AG09309 (cell line): Measurements from ENCODE around the gene RPL31.

ENCODE experiments used
- DNase-seq: peaks from one replicate; pipeline ENCODE4 v3.0.0-alpha.2; 2010; ENCODE audit warnings: low read depth
- H3K4me3 ChIP-seq: 2 replicates; pipeline ENCODE4 v1.5.1; 2011; ENCODE audit warnings: mild to moderate bottlenecking, low read depth, low read length, moderate library complexity; ENCODE audit not compliant: control insufficient read depth
- TF ChIP-seq, protein P1 (sequence below): IDR thresholded peaks from 2 replicates; pipeline ENCODE4 v1.5.1; 2011; ENCODE audit warnings: mild to moderate bottlenecking, low read depth, low read length, inconsistent platforms; ENCODE audit not compliant: insufficient read depth, control insufficient read depth; ENCODE audit errors: missing control alignments

Gene RPL31

GRCh38 chr2:100964681-100965169 lies 37.4 kb upstream of the RPL31 start:
- H3K4me3 ChIP-seq: no peak overlapping the region
- TF ChIP-seq, protein P1, sequence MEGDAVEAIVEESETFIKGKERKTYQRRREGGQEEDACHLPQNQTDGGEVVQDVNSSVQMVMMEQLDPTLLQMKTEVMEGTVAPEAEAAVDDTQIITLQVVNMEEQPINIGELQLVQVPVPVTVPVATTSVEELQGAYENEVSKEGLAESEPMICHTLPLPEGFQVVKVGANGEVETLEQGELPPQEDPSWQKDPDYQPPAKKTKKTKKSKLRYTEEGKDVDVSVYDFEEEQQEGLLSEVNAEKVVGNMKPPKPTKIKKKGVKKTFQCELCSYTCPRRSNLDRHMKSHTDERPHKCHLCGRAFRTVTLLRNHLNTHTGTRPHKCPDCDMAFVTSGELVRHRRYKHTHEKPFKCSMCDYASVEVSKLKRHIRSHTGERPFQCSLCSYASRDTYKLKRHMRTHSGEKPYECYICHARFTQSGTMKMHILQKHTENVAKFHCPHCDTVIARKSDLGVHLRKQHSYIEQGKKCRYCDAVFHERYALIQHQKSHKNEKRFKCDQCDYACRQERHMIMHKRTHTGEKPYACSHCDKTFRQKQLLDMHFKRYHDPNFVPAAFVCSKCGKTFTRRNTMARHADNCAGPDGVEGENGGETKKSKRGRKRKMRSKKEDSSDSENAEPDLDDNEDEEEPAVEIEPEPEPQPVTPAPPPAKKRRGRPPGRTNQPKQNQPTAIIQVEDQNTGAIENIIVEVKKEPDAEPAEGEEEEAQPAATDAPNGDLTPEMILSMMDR: no peak
- no peak for DNase-seq

DNA sequence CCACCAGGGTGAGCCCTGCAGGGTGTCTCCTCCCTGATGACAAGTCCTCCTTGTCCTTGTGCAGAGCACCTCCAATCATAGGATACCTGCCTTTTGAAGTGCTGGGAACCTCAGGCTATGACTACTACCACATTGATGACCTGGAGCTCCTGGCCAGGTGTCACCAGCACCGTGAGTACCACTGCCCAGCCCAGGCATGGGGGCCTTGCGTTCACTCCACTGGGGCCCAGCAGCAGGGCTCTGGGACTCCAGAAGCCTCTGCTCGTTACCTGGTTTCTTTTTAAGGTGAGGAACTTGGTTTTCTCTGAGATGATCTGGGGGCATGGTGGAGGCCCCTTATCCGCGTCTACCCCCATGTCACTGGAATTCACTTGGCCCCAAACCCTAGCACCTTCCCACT lies 36.5 kb upstream of the RPL31 start:
- no peak overlapping the region for H3K4me3 ChIP-seq
- DNase-seq: no peak
- TF ChIP-seq, protein P1: no peak

DNA sequence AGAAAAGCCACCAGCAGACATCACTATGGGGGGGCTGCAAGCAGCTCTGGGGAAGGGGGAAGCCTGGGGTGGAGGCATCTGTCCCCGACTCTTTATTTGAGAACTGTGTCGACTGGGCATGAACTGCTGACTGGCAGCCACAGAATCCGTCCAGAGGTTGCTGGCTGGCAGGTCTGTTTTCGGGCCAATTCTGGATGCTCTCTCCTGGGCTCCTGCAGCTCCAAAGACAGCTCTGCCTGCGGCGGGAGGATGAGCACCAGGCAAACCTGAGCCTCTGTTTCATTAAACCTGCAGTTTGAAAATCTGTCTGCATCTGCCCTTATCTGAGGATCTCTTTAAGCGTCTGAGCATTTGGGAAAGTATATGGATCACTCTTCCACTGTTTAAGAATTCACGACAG lies 34.4 kb upstream of the RPL31 start:
- no peak for DNase-seq
- TF ChIP-seq, protein P1: no peak
- H3K4me3 ChIP-seq: no peak overlapping the region

- H3K4me3 ChIP-seq: no peak overlapping the region
- no peak for DNase-seq
- TF ChIP-seq, protein P1: no peak
These were observed 33.6 kb upstream of the RPL31 start for GRCh38 chr2:100968146-100969145.

- TF ChIP-seq, protein P1: no peak
- H3K4me3 ChIP-seq: no peak overlapping the region
- DNase-seq: no peak
These were observed 32.1 kb upstream of the RPL31 start for GRCh38 chr2:100969998-100970397.

DNA sequence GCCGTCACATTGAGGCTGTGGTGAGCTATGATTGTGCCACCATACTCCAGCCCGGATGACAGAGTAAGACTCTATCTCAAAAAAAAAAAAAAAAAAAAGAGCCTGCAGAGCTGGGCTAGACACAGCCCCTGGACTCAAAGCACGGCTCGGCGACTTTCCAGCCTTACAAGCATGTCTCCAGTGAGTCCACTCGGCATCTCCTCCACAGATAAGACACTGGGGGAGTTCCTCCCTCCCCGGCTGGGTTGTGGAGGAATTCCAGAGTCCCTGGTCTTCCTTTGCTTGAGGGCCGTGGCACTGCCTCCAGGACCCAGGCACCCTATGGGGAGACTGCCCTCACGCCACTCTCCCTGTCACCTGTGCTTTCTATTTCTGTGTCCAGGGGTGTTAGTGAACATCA lies 30.9 kb upstream of the RPL31 start:
- DNase-seq: no peak
- H3K4me3 ChIP-seq: no peak overlapping the region
- TF ChIP-seq, protein P1: no peak

GRCh38 chr2:100972452-100972851 lies 29.6 kb upstream of the RPL31 start:
- no peak overlapping the region for H3K4me3 ChIP-seq
- DNase-seq: no peak
- TF ChIP-seq, protein P1: no peak
